ENCODE results near the gene ACOXL.

Gene ACOXL

GRCh38 chr2:111108745-111109271 is 376.4 kb downstream of the ACOXL start:
- Histone ChIP-seq H2AFZ (no peak overlapping the region), H3K9ac (no peak overlapping the region), H3K4me1 (no peaks in the 10 kb centered on the region), H3K27me3 (ENCODE audit: control insufficient read depth, insufficient read depth, low read length) (no peaks in the 10 kb centered on the region), H3K27ac (no peak overlapping the region), H3K36me3 (ENCODE audit: control insufficient read depth, insufficient read depth, low read length) (no peaks in the 10 kb centered on the region), H3K4me3 (ENCODE audit: low read depth, low read length) (no peak overlapping the region), H3K9me3 (ENCODE audit: control insufficient read depth, low read length) (no peaks in the 10 kb centered on the region), H3K4me2 (ENCODE audit: low read length) (no peak overlapping the region), H3K79me2 (no peaks in the 10 kb centered on the region)
- no peak for TF ChIP-seq CTCF (IDR thresholded peaks at IDR 0.05)

GRCh38 chr2:111111101-111111755 is 378.9 kb downstream of the ACOXL start:
- no peak overlapping the region for H2AFZ ChIP-seq
- TF ChIP-seq CTCF (IDR thresholded peaks at IDR 0.05): no peak
- no peaks in the 10 kb centered on the region for H3K27me3 ChIP-seq (ENCODE audit: control insufficient read depth, insufficient read depth, low read length)
- H3K36me3 ChIP-seq (ENCODE audit: control insufficient read depth, insufficient read depth, low read length): no peaks in the 10 kb centered on the region
- H3K79me2 ChIP-seq: no peaks in the 10 kb centered on the region
- H3K4me3 ChIP-seq (ENCODE audit: low read depth, low read length): no peak overlapping the region
- no peak overlapping the region for H3K27ac ChIP-seq
- H3K9me3 ChIP-seq (ENCODE audit: control insufficient read depth, low read length): no peaks in the 10 kb centered on the region
- H3K4me2 ChIP-seq (ENCODE audit: low read length): no peak overlapping the region
- H3K4me1 ChIP-seq: no peaks in the 10 kb centered on the region
- H3K9ac ChIP-seq: no peak overlapping the region

GRCh38 chr2:111113838-111114237 is 381.5 kb downstream of the ACOXL start:
- Histone ChIP-seq H3K9me3 (ENCODE audit: control insufficient read depth, low read length) (no peaks in the 10 kb centered on the region), H3K4me2 (ENCODE audit: low read length) (no peak overlapping the region), H3K27ac (no peak overlapping the region), H3K4me1 (no peaks in the 10 kb centered on the region), H3K79me2 (no peaks in the 10 kb centered on the region), H3K36me3 (ENCODE audit: control insufficient read depth, insufficient read depth, low read length) (no peaks in the 10 kb centered on the region), H3K27me3 (ENCODE audit: control insufficient read depth, insufficient read depth, low read length) (no peaks in the 10 kb centered on the region), H3K9ac (no peak overlapping the region), H2AFZ (no peak overlapping the region), H3K4me3 (ENCODE audit: low read depth, low read length) (no peak overlapping the region)
- no peak for TF ChIP-seq CTCF (IDR thresholded peaks at IDR 0.05)

- H3K79me2 ChIP-seq: no peaks in the 10 kb centered on the region
- H3K9me3 ChIP-seq (ENCODE audit: control insufficient read depth, low read length): no peaks in the 10 kb centered on the region
- H3K4me2 ChIP-seq (ENCODE audit: low read length): no peak overlapping the region
- H3K36me3 ChIP-seq (ENCODE audit: control insufficient read depth, insufficient read depth, low read length): no peaks in the 10 kb centered on the region
- H3K27me3 ChIP-seq (ENCODE audit: control insufficient read depth, insufficient read depth, low read length): no peaks in the 10 kb centered on the region
- no peaks in the 10 kb centered on the region for H3K4me1 ChIP-seq
- no peak overlapping the region for H3K4me3 ChIP-seq (ENCODE audit: low read depth, low read length)
- H2AFZ ChIP-seq: no peak overlapping the region
- no peak overlapping the region for H3K9ac ChIP-seq
- TF ChIP-seq CTCF (IDR thresholded peaks at IDR 0.05): no peak
- H3K27ac ChIP-seq: no peak overlapping the region
Observed at GRCh38 chr2:111116011-111116746, 383.8 kb downstream of the ACOXL start.
